HG03378 (cell line): ENCODE results near the gene ATP2B3.

Source experiments
- ATAC-seq: cut with Tn5 transposase; IDR thresholded peaks from one replicate; pipeline ENCODE4 v1.9.1; 2021; ENCODE audit warnings: mild to moderate bottlenecking, moderate library complexity; ENCODE audit not compliant: unreplicated experiment

Gene ATP2B3

GRCh38 chrX:153507484-153508178 is 9.8 kb upstream of the ATP2B3 start:
- peak; percentile 90 for ATAC-seq

- ATAC-seq = no peak
These were observed 7.8 kb upstream of the ATP2B3 start for GRCh38 chrX:153509592-153509991.

- no peak for ATAC-seq
These were observed 7.1 kb upstream of the ATP2B3 start for GRCh38 chrX:153510383-153510782.

GRCh38 chrX:153511784-153512500 is 5.5 kb upstream of the ATP2B3 start:
- ATAC-seq = no peak

- no peak for ATAC-seq
These were observed 4.9 kb upstream of the ATP2B3 start for GRCh38 chrX:153512501-153512893.

- ATAC-seq = no peak
These were observed 4.2 kb upstream of the ATP2B3 start for GRCh38 chrX:153513265-153513664.

GRCh38 chrX:153514259-153514658 is 3.2 kb upstream of the ATP2B3 start:
- ATAC-seq = no peak

GRCh38 chrX:153515435-153515834 is 2.0 kb upstream of the ATP2B3 start:
- no peak for ATAC-seq

- no peak for ATAC-seq
These were observed 1.4 kb upstream of the ATP2B3 start for GRCh38 chrX:153516073-153516472.

- no peak for ATAC-seq
These were observed 748 bp downstream of the ATP2B3 start for GRCh38 chrX:153517946-153518834.

- ATAC-seq = no peak
These were observed 2.3 kb downstream of the ATP2B3 start for GRCh38 chrX:153519569-153520286.

- ATAC-seq = no peak
These were observed 3.0 kb downstream of the ATP2B3 start for GRCh38 chrX:153520287-153520917.

- ATAC-seq = no peak
These were observed 3.6 kb downstream of the ATP2B3 start for GRCh38 chrX:153521034-153521433.

GRCh38 chrX:153522259-153522658 is 4.8 kb downstream of the ATP2B3 start:
- ATAC-seq = no peak

GRCh38 chrX:153523269-153523668 is 5.8 kb downstream of the ATP2B3 start:
- no peak for ATAC-seq

GRCh38 chrX:153524234-153524633 is 6.8 kb downstream of the ATP2B3 start:
- ATAC-seq = no peak

GRCh38 chrX:153525451-153525850 is 8.0 kb downstream of the ATP2B3 start:
- ATAC-seq = no peak

GRCh38 chrX:153526042-153526441 is 8.6 kb downstream of the ATP2B3 start:
- ATAC-seq = no peak

GRCh38 chrX:153526801-153527200 is 9.4 kb downstream of the ATP2B3 start:
- ATAC-seq = no peak

- ATAC-seq = no peak
These were observed 9.8 kb downstream of the ATP2B3 start for GRCh38 chrX:153527208-153527607.
